ENCODE results near the gene TRIM63. TPM values are rescaled to one million over a fixed set of nuclear protein-coding genes. Genes with fewer than 3 reads are reported as not detected.

TRIM63 gene
- total RNA-seq: under 1 TPM in 1 of 2 donors, not detected in 1; 0.68 TPM

DNA sequence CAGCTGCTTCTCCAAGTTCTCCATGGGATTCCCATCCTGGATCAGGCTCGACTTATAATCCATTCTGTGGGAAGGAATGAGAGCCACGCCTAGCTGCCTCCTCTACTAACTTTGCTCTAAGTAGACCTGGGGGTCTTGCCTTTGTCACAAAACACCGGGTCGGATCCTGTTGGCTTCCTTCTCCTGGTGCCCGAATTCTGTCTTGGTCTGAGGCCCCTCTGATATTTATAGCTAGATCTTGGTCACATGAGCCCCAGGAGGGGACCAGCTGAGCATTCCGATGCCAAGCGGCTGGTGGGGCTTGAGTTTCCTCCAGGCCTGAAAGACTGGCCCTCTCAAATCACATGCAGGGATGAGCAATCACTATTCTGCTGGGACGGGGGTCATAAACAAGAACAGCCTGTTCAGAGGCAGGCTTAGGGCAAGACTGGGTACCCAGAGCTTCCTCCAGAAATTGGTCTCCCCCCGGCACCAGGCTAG is at the start of gene TRIM63:
Gene TRIM63, minus strand, starts transcription at position 199 of the 480 bp plus-strand sequence. Its CDS starts 136 bp downstream, at position 63.
- TF ChIP-seq, protein P1, sequence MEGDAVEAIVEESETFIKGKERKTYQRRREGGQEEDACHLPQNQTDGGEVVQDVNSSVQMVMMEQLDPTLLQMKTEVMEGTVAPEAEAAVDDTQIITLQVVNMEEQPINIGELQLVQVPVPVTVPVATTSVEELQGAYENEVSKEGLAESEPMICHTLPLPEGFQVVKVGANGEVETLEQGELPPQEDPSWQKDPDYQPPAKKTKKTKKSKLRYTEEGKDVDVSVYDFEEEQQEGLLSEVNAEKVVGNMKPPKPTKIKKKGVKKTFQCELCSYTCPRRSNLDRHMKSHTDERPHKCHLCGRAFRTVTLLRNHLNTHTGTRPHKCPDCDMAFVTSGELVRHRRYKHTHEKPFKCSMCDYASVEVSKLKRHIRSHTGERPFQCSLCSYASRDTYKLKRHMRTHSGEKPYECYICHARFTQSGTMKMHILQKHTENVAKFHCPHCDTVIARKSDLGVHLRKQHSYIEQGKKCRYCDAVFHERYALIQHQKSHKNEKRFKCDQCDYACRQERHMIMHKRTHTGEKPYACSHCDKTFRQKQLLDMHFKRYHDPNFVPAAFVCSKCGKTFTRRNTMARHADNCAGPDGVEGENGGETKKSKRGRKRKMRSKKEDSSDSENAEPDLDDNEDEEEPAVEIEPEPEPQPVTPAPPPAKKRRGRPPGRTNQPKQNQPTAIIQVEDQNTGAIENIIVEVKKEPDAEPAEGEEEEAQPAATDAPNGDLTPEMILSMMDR (IDR thresholded peaks at IDR 0.05): no peak
- TF ChIP-seq POLR2AphosphoS5 (IDR thresholded peaks at IDR 0.05) (no peak), POLR2A (IDR thresholded peaks at IDR 0.05) (no peak)
- Histone ChIP-seq H3K4me3 (no peak within 1 kb of the TSS), H3K9me3 (no peaks in the 10 kb centered on the region), H3K4me1 (replicated peaks) (no peaks in the 10 kb centered on the region), H3K27me3 (replicated peaks; ENCODE audit: insufficient read depth) (no peaks in the 10 kb centered on the region), H3K27ac (no peak within 1 kb of the TSS), H3K36me3 (no peaks in the 10 kb centered on the region)
- intact Hi-C loops (cut with DNase I): no loop called here
- WGBS: 54% methylated on average over 9 of the region's 9 CpGs
- DNase-seq (ENCODE audit: low spot score): no peak

DNA sequence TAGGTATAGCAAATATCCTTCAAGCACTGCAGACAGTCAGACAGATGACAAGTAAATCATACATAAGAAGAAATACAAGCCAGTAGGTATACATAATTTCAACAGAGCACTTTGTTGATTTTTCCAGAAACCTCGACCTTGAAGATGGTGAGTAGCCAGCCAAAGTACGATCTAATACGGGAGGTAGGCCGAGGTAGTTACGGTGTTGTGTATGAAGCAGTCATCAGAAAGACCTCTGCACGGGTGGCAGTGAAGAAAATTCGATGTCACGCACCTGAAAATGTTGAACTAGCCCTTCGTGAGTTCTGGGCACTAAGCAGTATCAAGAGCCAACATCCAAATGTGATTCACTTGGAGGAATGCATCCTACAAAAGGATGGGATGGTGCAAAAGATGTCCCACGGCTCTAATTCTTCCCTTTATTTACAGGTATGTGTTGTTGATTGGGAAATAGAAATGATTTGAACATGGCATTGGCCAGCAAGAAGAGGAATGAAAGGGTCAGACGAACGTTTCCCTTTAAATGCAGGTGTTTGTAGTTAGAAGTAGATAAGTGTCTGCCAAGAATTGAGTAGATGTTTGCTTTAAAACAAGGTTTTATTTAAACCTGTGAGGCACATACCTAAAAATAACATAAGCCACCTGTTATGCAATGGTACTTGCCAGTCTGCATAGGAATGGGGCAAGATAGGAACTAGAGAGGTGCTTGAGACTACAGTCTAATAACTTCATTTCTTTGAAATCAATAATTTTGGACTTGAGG is 46.9 kb upstream of the TRIM63 start:
- H3K4me3 ChIP-seq: no peak overlapping the region
- no peaks in the 10 kb centered on the region for H3K36me3 ChIP-seq
- intact Hi-C loops (cut with DNase I): loop anchor here (5.0 kb wide), 2 partner anchors 163 to 208 kb away; no protein-coding TSS in a partner anchor
- TF ChIP-seq POLR2A (IDR thresholded peaks at IDR 0.05) (no peak), POLR2AphosphoS5 (IDR thresholded peaks at IDR 0.05) (peak; percentile 67)
- TF ChIP-seq, protein P1 (IDR thresholded peaks at IDR 0.05): no peak
- no peaks in the 10 kb centered on the region for H3K4me1 ChIP-seq (replicated peaks)
- H3K27ac ChIP-seq: no peak overlapping the region
- H3K9me3 ChIP-seq: no peaks in the 10 kb centered on the region
- 74% methylated on average over 12 of the region's 12 CpGs for WGBS
- no peak for DNase-seq (ENCODE audit: low spot score)
- H3K27me3 ChIP-seq (replicated peaks; ENCODE audit: insufficient read depth): no peaks in the 10 kb centered on the region

DNA sequence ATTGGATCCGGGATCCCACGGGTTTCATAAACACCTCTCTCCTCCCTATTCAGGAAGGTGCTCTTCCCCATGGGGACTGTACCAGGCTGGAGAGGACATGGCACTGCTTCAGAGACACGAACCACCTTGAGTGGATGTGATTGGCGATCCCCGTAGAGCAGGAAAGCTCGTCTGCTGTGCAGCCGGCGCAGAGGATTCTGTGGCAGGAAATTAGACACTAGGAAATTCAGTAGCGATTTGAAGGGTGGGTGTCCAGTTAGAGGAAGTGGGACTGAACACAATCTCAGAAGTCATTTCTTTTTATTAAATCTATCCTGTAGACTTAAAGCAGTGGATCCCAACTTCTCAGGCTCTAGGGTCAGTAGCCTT is 45.0 kb upstream of the TRIM63 start:
- Histone ChIP-seq H3K27ac (peak overlapping the region; percentile 87 to 92), H3K36me3 (no peaks in the 10 kb centered on the region), H3K27me3 (replicated peaks; ENCODE audit: insufficient read depth) (no peaks in the 10 kb centered on the region), H3K4me3 (peak overlapping the region; percentile 87 to 88), H3K4me1 (replicated peaks) (no peaks in the 10 kb centered on the region), H3K9me3 (no peaks in the 10 kb centered on the region)
- TF ChIP-seq, protein P1 (IDR thresholded peaks at IDR 0.05): no peak
- TF ChIP-seq POLR2AphosphoS5 (IDR thresholded peaks at IDR 0.05) (no peak), POLR2A (IDR thresholded peaks at IDR 0.05) (no peak)
- intact Hi-C loops (cut with DNase I): loop anchor here (2.0 to 5.0 kb wide), 3 partner anchors 78 to 210 kb away; no protein-coding TSS in a partner anchor
- 3% methylated on average over 9 of the region's 9 CpGs for WGBS
- DNase-seq (ENCODE audit: low spot score): no peak

DNA sequence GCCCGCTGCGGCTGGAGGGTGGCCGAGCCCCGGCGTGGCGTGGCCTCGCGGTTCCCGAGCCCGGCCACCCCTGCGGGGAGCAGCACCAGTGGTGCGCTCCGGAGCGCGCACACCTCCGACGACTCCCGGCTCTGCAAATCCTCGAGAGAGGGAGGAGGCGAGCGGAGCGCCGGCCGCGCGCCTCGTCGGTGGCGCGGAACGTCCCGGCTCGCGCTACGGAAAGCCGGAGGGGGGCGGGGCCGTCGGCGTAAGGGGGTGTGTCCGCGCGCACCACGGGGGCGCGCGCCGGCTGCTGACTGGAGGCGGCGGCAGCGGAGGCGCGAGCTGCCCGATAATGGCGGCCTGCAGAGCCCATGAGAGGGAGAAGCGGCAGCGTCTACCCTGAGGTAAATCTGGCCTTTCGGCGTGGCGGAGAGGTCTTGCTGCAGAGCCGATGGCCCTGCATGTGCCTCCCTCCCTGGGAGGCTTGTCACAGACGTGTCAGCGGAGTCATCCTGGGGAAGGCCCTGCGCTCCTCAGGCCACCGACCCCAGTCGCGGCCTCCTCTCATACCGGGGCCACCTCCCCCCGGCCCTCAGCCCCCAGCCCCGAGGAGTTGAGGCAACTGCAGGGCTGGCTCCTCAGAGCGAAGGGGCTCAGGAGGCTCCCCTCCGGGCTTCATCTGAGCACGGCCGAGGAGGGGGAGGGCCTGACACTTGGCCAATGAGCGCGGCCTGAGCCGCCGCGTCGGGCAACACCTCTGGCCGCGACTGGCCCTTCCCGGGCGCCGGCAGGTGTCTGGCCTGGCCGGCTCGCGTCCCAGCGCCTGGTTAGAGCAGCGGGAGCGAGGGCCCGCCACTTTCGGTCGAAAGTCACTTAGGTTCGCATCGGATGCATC is 44.3 kb upstream of the TRIM63 start, which contains the start of gene PDIK1L:
Gene PDIK1L, plus strand, starts transcription at position 295 of the 877 bp plus-strand sequence. CDS start 2,485 bp downstream, outside the sequence.
- peak; percentile 92 for DNase-seq (ENCODE audit: low spot score)
- Histone ChIP-seq H3K4me1 (replicated peaks) (no peaks in the 10 kb centered on the region), H3K27me3 (replicated peaks; ENCODE audit: insufficient read depth) (no peaks in the 10 kb centered on the region), H3K36me3 (no peaks in the 10 kb centered on the region), H3K9me3 (no peaks in the 10 kb centered on the region), H3K27ac (peak within 1 kb of the TSS; percentile 87 to 92), H3K4me3 (peak within 1 kb of the TSS; percentile 87 to 88)
- WGBS: under 1% methylated on average over 61 of the region's 96 CpGs
- TF ChIP-seq, protein P1 (IDR thresholded peaks at IDR 0.05): peak in 2 of 4 experiments; percentile 16 to 17
- TF ChIP-seq POLR2AphosphoS5 (IDR thresholded peaks at IDR 0.05) (peak; percentile 80), POLR2A (IDR thresholded peaks at IDR 0.05) (peak; percentile 80)
- intact Hi-C loops (cut with DNase I): loop anchor here (2.0 to 5.0 kb wide), 3 partner anchors 77 to 211 kb away; no protein-coding TSS in a partner anchor

Measured in prostate gland (tissue), 2 donors.